Ishikawa (cell line): ENCODE data around the gene CKM.

Experiments used
- CEBPB ChIP-seq: IDR thresholded peaks from 2 replicates; pipeline ENCODE4 v1.6.1; 2012
- EGR1 ChIP-seq: IDR thresholded peaks from 2 replicates; pipeline ENCODE4 v1.6.1; 2012
- EP300 ChIP-seq: IDR thresholded peaks from 2 replicates; pipeline ENCODE4 v1.6.1; 2012; ENCODE audit warnings: borderline replicate concordance
- MAX ChIP-seq: IDR thresholded peaks from 2 replicates; pipeline ENCODE4 v1.6.1; 2012
- NFIC ChIP-seq: IDR thresholded peaks from 2 replicates; pipeline ENCODE4 v1.6.1; 2012
- RAD21 ChIP-seq: IDR thresholded peaks from 2 replicates; pipeline ENCODE4 v1.6.1; 2012; ENCODE audit warnings: low read depth
- REST ChIP-seq: IDR thresholded peaks from 2 replicates; pipeline ENCODE4 v1.6.1; 2012; ENCODE audit warnings: low read depth, mild to moderate bottlenecking
- TAF1 ChIP-seq: IDR thresholded peaks from 2 replicates; pipeline ENCODE4 v1.6.1; 2012; ENCODE audit warnings: low read depth, mild to moderate bottlenecking
- TEAD4 ChIP-seq: IDR thresholded peaks from 2 replicates; pipeline ENCODE4 v1.6.1; 2012
- USF1 ChIP-seq: IDR thresholded peaks from 2 replicates; pipeline ENCODE4 v1.6.1; 2012
- YY1 ChIP-seq: IDR thresholded peaks from 2 replicates; pipeline ENCODE4 v1.6.1; 2012; ENCODE audit warnings: low read depth

GRCh38 chr19:45305421-45305820, 17.3 kb downstream of the CKM start:
- TF ChIP-seq RAD21 (no peak), REST (no peak), MAX (no peak), EP300 (no peak), TAF1 (no peak), EGR1 (no peak), CEBPB (no peak), NFIC (no peak), YY1 (no peak), TEAD4 (no peak), USF1 (no peak)
